ENCODE measurements around the gene NDUFS7. TPM values are rescaled to one million over a fixed set of nuclear protein-coding genes. Genes with fewer than 3 reads are reported as not detected.

NDUFS7 gene
- total and polyA plus RNA-seq, 4 experiments from 2014 or later: 68.6 to 193 (median 127) TPM

GRCh38 chr19:1392939-1393530 lies 9.3 kb downstream of the NDUFS7 start:
- Histone ChIP-seq H3K27ac (ENCODE audit: low read depth, low read length) (no peak overlapping the region), H3K9me3 (ENCODE audit: control insufficient read depth in 1 of 2, low read length in 2 of 2) (no peaks in the 10 kb centered on the region), H3K4me1 (ENCODE audit: insufficient read depth, low read length) (peaks cover 8% of the 10 kb centered on the region), H3K36me3 (ENCODE audit: insufficient read depth, low read length) (peaks cover 15% of the 10 kb centered on the region), H3K27me3 (ENCODE audit: insufficient read depth, low read length) (no peaks in the 10 kb centered on the region), H3K4me3 (ENCODE audit: low read length in 2 of 2) (no peak overlapping the region)
- H3K27me3 Mint-ChIP-seq: no peaks in the 10 kb centered on the region
- no peak for DNase-seq
- H3K36me3 Mint-ChIP-seq: peaks cover 17 to 27% of the 10 kb centered on the region in 2 donors
- H3K4me3 Mint-ChIP-seq: no peak overlapping the region
- ChIA-PET POLR2A (ENCODE audit: partially characterized antibody) (no interaction called here), CTCF (ENCODE audit: partially characterized antibody) (no interaction called here)
- intact Hi-C loops (cut with micrococcal nuclease): no loop called here
- no peak overlapping the region for H3K27ac Mint-ChIP-seq
- H3K4me1 Mint-ChIP-seq: peaks cover 0 to 15% (median 3%) of the 10 kb centered on the region in 4 donors
- no peaks in the 10 kb centered on the region for H3K9me3 Mint-ChIP-seq

- POLR2A ChIA-PET (ENCODE audit: partially characterized antibody): interaction anchor here (1.4 kb wide), 1 partner anchor 11 kb away, joined by 3 read pairs; no protein-coding TSS in a partner anchor
These were observed 10.1 kb downstream of the NDUFS7 start for GRCh38 chr19:1393841-1394240.

DNA sequence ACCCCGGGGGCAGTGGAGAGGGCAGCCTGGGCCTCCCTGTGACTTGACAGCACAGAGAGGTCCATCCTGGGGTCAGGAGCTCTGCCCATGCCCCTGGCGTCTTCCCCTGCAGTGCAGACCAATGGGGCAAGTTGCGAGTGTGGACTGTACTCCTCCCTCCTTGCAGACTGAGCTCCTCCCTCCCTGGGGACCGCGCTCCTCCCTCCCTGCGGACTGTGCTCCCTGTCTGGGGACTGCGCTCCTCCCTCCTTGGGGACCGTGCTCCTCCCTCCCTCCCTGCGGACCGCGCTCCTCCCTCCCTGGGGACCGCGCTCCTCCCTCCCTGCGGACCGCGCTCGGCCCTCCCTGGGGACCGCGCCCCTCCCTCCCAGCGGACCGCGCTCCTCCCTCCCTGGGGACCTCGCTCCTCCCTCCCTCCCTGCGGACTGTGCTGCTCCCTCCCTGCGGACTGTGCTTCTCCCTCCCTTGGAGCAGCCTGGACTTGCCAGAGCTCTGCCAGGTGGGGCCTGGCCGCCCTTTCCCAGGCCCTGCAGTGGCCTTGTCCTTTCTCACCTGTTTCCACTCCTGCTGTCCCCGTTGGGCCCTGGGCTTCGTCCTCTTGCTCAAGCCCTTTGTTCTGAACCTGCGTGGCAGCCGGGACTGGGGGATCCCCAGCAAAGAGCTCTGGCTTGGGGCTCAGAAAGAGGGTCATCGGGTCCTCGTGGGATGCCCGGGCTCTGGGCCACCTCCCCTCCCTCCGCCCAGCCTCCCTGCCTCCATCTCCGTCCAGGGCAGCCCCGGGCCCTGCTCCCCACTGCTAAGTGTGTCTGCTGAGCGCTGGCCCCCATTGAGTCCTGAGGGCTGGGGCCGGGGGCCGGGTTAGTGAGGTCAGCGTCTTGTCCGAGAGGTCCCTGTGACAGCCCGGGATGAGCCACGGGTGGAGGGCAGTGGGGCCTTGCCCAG lies 10.8 kb downstream of the NDUFS7 start:
- no peak overlapping the region for H3K4me3 Mint-ChIP-seq
- H3K27ac Mint-ChIP-seq: no peak overlapping the region
- ChIA-PET CTCF (ENCODE audit: partially characterized antibody) (no interaction called here), POLR2A (ENCODE audit: partially characterized antibody) (interaction anchor here (1.4 kb wide), 1 partner anchor 11 kb away, joined by 3 read pairs; no protein-coding TSS in a partner anchor)
- peaks cover 9 to 17% of the 10 kb centered on the region in 2 donors for H3K36me3 Mint-ChIP-seq
- Histone ChIP-seq H3K27ac (ENCODE audit: low read depth, low read length) (no peak overlapping the region), H3K27me3 (ENCODE audit: insufficient read depth, low read length) (no peaks in the 10 kb centered on the region), H3K9me3 (ENCODE audit: control insufficient read depth in 1 of 2, low read length in 2 of 2) (no peaks in the 10 kb centered on the region), H3K4me1 (ENCODE audit: insufficient read depth, low read length) (peaks cover 8% of the 10 kb centered on the region), H3K36me3 (ENCODE audit: insufficient read depth, low read length) (peaks cover 5% of the 10 kb centered on the region), H3K4me3 (ENCODE audit: low read length in 2 of 2) (no peak overlapping the region)
- intact Hi-C loops (cut with micrococcal nuclease): no loop called here
- no peaks in the 10 kb centered on the region for H3K9me3 Mint-ChIP-seq
- no peak for DNase-seq
- no peaks in the 10 kb centered on the region for H3K27me3 Mint-ChIP-seq
- H3K4me1 Mint-ChIP-seq: peaks cover 0 to 9% (median under 1%) of the 10 kb centered on the region in 4 donors

More at GRCh38 chr19:1393841-1394240, 10.1 kb downstream of the NDUFS7 start:
- Histone ChIP-seq H3K36me3 (ENCODE audit: insufficient read depth, low read length) (peaks cover 11% of the 10 kb centered on the region), H3K9me3 (ENCODE audit: control insufficient read depth in 1 of 2, low read length in 2 of 2) (no peaks in the 10 kb centered on the region), H3K27me3 (ENCODE audit: insufficient read depth, low read length) (no peaks in the 10 kb centered on the region), H3K27ac (ENCODE audit: low read depth, low read length) (no peak overlapping the region), H3K4me3 (ENCODE audit: low read length in 2 of 2) (no peak overlapping the region), H3K4me1 (ENCODE audit: insufficient read depth, low read length) (peaks cover 8% of the 10 kb centered on the region)
- Mint-ChIP-seq H3K4me3 (no peak overlapping the region), H3K36me3 (peaks cover 16 to 24% of the 10 kb centered on the region in 2 donors), H3K4me1 (peaks cover 0 to 14% (median 3%) of the 10 kb centered on the region in 4 donors), H3K27ac (no peak overlapping the region), H3K9me3 (no peaks in the 10 kb centered on the region), H3K27me3 (no peaks in the 10 kb centered on the region)
- intact Hi-C loops (cut with micrococcal nuclease): no loop called here
- CTCF ChIA-PET (ENCODE audit: partially characterized antibody): no interaction called here
- DNase-seq: no peak

- no peaks in the 10 kb centered on the region for H3K27me3 Mint-ChIP-seq
- Histone ChIP-seq H3K27me3 (ENCODE audit: insufficient read depth, low read length) (no peaks in the 10 kb centered on the region), H3K36me3 (ENCODE audit: insufficient read depth, low read length) (peaks cover 4% of the 10 kb centered on the region), H3K4me3 (ENCODE audit: low read length in 2 of 2) (no peak overlapping the region), H3K4me1 (ENCODE audit: insufficient read depth, low read length) (peaks cover 11% of the 10 kb centered on the region), H3K9me3 (ENCODE audit: control insufficient read depth in 1 of 2, low read length in 2 of 2) (no peaks in the 10 kb centered on the region), H3K27ac (ENCODE audit: low read depth, low read length) (no peak overlapping the region)
- H3K4me3 Mint-ChIP-seq: no peak overlapping the region
- CTCF ChIA-PET (ENCODE audit: partially characterized antibody): no interaction called here
- intact Hi-C loops (cut with micrococcal nuclease): no loop called here
- no peak for DNase-seq
- H3K9me3 Mint-ChIP-seq: no peaks in the 10 kb centered on the region
- H3K36me3 Mint-ChIP-seq: peaks cover 8 to 11% of the 10 kb centered on the region in 2 donors
- H3K4me1 Mint-ChIP-seq: peaks cover 0 to 9% (median 1%) of the 10 kb centered on the region in 4 donors
- POLR2A ChIA-PET (ENCODE audit: partially characterized antibody): interaction anchor here (1.4 kb wide), 1 partner anchor 12 kb away, joined by 3 read pairs; no protein-coding TSS in a partner anchor
- no peak overlapping the region for H3K27ac Mint-ChIP-seq
These were observed 11.7 kb downstream of the NDUFS7 start for GRCh38 chr19:1395194-1396018.

DNA sequence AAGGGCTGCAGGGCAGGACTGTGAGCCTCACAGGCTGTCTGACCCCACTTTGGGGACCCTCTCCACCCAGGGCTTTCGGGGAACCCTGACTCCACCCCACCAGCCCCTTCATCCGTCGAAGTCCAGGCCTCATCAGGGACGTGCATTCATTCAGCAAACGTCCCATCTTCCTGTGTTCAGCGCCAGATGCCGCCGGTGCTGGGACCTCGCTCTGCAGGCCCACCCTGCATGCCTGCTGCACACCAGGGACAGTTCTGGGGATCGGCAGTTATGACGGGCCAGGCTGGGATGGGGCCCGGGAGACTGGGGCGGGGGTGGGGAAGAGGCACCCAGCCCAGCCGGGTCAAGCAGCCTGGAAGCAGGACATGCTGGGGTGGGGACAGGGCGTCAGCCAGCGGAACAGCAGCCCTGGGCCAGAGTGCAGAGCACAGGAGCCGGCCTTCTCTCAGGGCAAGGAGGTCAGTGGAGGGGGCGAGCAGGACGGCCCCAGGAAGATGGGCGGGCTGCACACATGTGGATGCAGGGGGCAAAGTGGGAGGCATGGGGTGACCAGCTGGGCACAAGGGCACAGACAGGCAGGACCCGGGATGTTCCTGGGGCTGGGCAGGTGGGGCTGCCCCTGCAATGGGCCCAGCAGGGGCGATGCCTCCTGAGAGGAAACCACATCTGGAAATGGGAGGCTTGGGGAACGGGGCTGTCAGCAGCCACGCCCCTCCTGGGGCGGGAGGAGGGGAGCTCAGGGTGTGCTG lies 12.5 kb downstream of the NDUFS7 start:
- H3K36me3 Mint-ChIP-seq: peaks cover 6 to 9% of the 10 kb centered on the region in 2 donors
- Histone ChIP-seq H3K27ac (ENCODE audit: low read depth, low read length) (no peak overlapping the region), H3K27me3 (ENCODE audit: insufficient read depth, low read length) (no peaks in the 10 kb centered on the region), H3K36me3 (ENCODE audit: insufficient read depth, low read length) (peaks cover 2% of the 10 kb centered on the region), H3K9me3 (ENCODE audit: control insufficient read depth in 1 of 2, low read length in 2 of 2) (no peaks in the 10 kb centered on the region), H3K4me3 (ENCODE audit: low read length in 2 of 2) (no peak overlapping the region), H3K4me1 (ENCODE audit: insufficient read depth, low read length) (peaks cover 16% of the 10 kb centered on the region)
- CTCF ChIA-PET (ENCODE audit: partially characterized antibody): no interaction called here
- H3K27me3 Mint-ChIP-seq: no peaks in the 10 kb centered on the region
- POLR2A ChIA-PET (ENCODE audit: partially characterized antibody): no interaction called here
- peaks cover 0 to 9% (median 1%) of the 10 kb centered on the region in 4 donors for H3K4me1 Mint-ChIP-seq
- H3K9me3 Mint-ChIP-seq: no peaks in the 10 kb centered on the region
- H3K4me3 Mint-ChIP-seq: no peak overlapping the region
- no peak for DNase-seq
- H3K27ac Mint-ChIP-seq: no peak overlapping the region
- intact Hi-C loops (cut with micrococcal nuclease): no loop called here

DNA sequence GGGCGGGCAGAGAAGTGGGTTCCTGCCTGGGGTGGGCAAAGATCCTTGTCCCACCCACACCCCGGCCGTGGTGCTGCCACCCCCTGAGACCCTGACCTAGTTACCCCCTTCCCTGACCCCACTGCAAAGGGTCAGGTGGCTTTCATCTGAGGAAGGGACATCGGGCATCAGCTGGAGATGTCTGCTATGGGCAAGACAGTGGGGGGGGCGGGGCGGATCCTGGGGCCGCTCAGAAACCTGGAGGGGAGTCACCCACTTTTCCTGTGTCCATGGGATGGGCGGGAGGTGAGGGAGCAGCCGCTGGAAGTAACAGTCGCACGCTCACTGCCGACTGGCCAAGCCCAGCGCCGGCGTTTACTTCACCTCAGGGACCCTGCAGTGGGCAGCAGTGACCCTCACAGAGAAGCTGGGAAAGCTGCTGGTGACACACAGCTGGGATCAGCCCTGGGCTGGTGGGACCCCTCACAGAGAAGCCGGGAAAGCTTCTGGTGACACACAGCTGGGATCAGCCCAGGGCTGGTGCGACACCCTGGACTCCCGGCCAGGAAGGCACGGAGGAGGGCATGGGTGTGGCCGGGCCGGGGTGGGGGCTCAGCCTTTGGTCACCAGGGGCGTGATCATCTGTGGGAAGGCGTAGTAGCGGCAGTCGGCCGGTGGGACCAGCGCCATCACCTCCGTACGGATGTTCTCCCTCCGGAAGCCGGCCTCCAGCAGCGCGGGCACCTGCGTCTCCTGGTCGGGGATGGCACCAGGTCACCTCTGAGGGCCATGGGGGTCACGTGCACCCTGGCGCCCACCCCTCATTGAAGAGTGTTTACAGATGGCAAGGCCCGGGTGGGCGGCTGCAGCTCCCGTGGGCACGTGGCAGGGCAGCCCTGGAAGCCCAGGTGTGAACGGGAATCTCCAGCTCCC lies 13.3 kb downstream of the NDUFS7 start:
- no peaks in the 10 kb centered on the region for H3K9me3 Mint-ChIP-seq
- H3K4me3 Mint-ChIP-seq: no peak overlapping the region
- H3K27ac Mint-ChIP-seq: no peak overlapping the region
- Histone ChIP-seq H3K9me3 (ENCODE audit: control insufficient read depth in 1 of 2, low read length in 2 of 2) (no peaks in the 10 kb centered on the region), H3K27ac (ENCODE audit: low read depth, low read length) (no peak overlapping the region), H3K27me3 (ENCODE audit: insufficient read depth, low read length) (no peaks in the 10 kb centered on the region), H3K4me3 (ENCODE audit: low read length in 2 of 2) (no peak overlapping the region), H3K4me1 (ENCODE audit: insufficient read depth, low read length) (peaks cover 22% of the 10 kb centered on the region), H3K36me3 (ENCODE audit: insufficient read depth, low read length) (no peaks in the 10 kb centered on the region)
- intact Hi-C loops (cut with micrococcal nuclease): no loop called here
- peaks cover 5 to 8% of the 10 kb centered on the region in 2 donors for H3K36me3 Mint-ChIP-seq
- DNase-seq: no peak
- peaks cover 0 to 9% (median 1%) of the 10 kb centered on the region in 4 donors for H3K4me1 Mint-ChIP-seq
- no peaks in the 10 kb centered on the region for H3K27me3 Mint-ChIP-seq
- ChIA-PET POLR2A (ENCODE audit: partially characterized antibody) (interaction anchor here (0.9 kb wide), 1 partner anchor 14 kb away, joined by 3 read pairs; no protein-coding TSS in a partner anchor), CTCF (ENCODE audit: partially characterized antibody) (no interaction called here)

Data from CD4-positive, alpha-beta memory T cell (primary cell).